IPS-NIHi7 (cell line): ENCODE data around the gene CAMK2A.

ENCODE experiments used
- DNase-seq: peaks from one replicate; pipeline ENCODE4 v3.0.0; 2012; ENCODE audit warnings: mixed read lengths; ENCODE audit errors: extremely low spot score

CAMK2A gene

GRCh38 chr5:150289551-150290390 is at the start of gene CAMK2A:
TSS of gene CAMK2A (minus strand) at chr5:150289773. CDS start at chr5:150289625, 148 bp downstream.
- DNase-seq = peak; percentile 61

DNA sequence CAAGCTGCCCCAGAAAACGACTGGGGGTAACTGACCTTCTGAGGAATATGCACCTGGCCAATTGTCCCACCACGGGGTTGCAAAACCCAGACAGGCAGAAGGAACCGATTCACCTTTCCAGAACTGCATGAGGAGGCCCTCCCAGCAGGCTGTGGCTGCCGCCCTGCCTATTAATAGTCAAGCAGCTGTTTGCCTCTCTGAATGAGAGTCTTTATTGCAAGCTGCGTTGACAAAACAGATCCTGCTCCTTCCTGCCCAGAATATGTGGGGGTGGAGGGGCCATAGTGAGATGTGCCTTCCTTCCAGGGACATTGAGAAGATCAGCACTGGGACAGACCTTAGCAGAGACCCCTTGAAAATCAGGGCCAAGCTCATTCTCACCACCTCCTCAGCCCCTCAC is 49.6 kb upstream of the CAMK2A start:
- no peak for DNase-seq

GRCh38 chr5:150338546-150338945 is 49.0 kb upstream of the CAMK2A start:
- DNase-seq = no peak

- DNase-seq = no peak
These were observed 46.2 kb upstream of the CAMK2A start for GRCh38 chr5:150335778-150336177.

DNA sequence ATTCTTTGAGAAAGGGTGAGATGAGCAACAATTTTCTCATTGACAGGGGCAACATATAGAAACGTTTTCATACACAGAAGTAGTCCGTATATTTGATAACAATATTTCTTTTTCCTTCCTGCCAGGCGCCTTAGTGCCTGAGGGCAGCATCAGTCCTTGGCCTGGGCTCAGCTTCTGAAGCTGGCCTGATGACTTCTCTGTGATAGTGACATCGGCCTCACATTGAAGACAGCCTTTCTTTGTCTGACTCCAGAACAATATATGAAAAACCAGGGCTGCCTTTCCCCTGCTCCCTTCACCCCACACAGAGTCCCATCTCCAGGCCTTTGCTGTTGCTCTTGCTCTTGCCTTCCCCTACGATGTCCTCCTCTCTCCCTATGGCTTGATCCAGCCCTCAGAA is 43.8 kb upstream of the CAMK2A start:
- DNase-seq = no peak

DNA sequence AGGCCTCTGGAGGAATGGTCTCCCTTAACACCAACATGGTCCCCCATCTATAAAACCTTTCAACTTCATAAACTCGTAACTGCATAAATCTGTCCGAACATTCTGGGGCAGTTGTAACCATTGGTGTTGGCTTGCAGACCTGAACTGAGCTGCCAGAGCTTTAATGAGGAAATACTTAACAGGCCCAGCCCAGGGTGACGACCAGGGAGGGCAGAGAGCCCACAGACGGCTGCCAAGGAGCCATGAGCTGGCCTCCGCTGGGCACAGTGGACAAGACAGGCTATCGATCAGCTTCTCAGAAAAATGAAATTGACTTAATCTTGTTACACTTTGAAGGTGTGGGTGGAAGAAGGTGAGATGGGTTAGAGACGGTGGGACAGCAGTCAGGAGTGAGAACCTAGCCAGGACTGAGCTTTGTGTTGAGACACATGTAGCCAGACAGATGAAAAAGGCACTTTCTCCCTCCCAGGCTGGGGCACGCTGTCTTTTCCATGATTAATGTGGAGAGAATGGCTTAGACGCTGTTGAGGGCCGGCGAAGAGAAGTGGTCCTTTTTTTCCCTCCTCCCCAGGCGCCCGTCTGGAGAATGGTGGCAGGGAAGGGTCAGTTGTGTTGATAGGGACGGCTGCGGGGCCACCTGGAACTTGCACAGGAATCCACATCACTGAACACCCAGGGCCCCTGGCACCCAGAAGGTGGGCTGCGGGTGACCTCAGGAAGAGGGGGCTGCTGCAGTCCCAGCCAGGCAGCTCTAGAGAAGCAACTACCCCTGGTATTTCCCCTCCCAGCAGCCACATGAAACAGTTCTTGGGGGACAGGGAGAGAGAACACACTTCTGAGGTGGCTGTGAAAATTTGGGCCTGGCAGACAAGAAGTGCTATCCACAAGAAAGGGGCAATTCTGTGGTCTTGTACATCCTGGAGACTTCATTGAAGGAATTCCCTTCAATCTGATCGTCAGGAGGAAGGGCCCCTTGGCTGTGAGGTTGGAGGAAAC is 40.6 kb upstream of the CAMK2A start:
- no peak for DNase-seq

DNA sequence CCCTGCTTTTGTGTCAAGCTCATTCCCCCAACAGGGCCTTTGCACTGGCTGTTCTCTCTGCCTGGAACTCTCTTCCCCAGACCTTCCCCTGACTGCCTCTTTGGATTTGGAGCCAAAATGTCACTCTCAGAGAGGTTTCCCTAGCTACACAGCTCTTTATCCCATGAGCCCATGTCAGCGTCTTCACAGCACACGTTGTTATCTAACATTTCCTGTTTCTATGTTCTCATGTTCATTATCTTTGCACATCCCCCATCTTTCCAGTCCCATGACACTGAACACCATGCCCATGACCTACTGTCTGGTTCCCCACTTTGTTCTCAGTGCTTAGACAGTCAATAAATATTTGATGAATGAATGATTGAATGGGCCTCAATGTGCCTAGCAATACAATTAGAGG is 39.5 kb upstream of the CAMK2A start:
- no peak for DNase-seq

DNA sequence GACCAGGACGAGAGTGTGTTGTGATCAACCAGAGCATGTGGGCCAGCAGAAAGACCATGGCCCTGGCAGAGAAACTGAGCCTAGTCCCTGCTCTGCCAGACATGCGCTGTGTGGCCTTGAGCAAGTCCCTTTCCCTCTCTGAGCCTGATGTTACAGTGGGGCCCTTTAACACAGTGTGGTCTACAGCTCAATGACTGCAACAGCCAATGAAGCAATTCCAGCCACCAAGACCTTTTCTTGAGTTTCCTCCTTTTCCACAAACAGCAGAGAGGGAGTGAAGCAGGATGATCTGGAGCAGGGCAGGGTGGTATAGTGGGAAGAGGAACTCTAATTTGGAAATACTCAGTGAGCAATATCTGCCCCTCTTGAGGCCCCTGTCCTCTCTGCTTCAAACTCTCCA is 38.9 kb upstream of the CAMK2A start:
- DNase-seq = no peak

GRCh38 chr5:150327139-150327538 is 37.6 kb upstream of the CAMK2A start:
- no peak for DNase-seq

- no peak for DNase-seq
These were observed 37.1 kb upstream of the CAMK2A start for GRCh38 chr5:150326707-150327106.

DNA sequence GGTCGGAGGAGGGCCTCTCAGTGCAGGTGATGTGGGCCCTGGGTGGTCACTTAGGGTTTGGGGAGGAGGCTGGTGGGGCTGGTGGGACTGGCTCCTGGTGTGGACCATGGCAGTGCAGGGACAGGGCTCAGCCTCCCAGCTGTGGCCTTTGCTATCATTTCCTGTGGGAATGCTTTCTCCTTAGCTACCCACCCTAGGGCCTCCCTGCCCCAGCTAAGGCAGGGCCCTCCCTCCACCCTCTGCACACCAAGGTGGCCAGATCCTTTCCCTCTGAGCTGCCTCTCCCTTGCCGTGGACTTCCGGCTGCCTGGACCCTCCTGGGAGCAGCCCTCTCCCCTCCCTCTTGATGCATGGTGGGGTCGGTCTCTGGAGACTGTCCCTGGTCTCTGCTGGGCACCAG is 35.9 kb upstream of the CAMK2A start:
- no peak for DNase-seq

GRCh38 chr5:150323819-150324218 is 34.2 kb upstream of the CAMK2A start:
- DNase-seq = no peak

DNA sequence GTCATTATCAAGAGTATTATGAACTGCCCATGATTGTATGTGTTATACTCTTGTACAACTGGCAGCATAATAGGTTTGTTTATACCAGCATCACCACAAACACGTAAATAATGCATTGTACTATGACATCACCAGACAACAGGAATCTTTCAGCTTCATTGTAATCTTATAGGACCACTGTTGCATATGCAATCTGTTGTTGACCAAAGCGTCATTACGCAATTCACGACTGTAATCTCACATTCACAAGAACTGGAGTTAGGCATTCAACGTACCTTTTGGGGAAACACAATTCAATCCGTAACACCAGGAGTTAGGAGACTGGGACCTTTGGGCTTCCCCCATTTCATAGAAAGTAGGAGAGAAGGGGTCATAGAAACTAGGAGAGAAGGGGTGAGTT is 33.5 kb upstream of the CAMK2A start:
- DNase-seq = no peak

DNA sequence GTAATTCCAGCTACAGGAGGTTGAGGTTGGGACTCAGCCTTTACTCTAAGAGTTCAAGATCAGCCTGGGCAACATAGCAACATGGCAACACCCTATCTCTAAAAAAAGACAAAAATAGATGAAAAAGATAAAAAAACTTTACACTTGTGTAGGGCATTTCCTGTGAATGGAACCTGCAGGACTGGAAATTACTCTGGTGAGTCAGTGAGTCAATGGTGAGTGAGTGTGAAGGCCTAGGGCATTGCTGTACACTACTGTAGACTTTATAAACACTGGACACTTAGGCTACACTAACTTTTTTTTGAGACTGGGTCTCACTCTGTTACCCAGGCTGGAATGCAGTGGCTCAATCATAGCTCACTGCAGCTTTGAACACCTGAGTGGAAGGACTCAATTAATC is 32.6 kb upstream of the CAMK2A start:
- no peak for DNase-seq

GRCh38 chr5:150321784-150322183 is 32.2 kb upstream of the CAMK2A start:
- DNase-seq = no peak

- no peak for DNase-seq
These were observed 31.6 kb upstream of the CAMK2A start for GRCh38 chr5:150321211-150321610.

GRCh38 chr5:150320044-150320613 is 30.6 kb upstream of the CAMK2A start:
- no peak for DNase-seq

DNA sequence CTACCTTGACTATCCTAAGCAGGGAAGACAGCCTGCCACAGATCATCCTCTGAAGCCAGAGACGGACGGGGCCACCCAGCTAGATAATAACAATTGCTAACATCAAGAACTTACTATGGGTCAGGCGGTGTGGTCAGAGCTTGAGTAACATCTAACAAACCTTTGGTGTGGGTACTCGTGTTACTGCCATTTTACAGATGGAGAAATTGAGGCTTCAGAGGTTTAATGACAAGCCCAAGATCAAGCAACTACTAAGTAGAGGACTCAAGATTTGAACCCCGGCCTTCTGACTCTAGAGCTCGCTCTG is 29.9 kb upstream of the CAMK2A start:
- no peak for DNase-seq

GRCh38 chr5:150318613-150319483 is 29.3 kb upstream of the CAMK2A start:
- no peak for DNase-seq

GRCh38 chr5:150317048-150318003 is 27.8 kb upstream of the CAMK2A start:
- peak; percentile 65 for DNase-seq
